HG03460 (cell line): ENCODE data around the gene ACOT6.
"Not testable (repeated sequence)": the region's sequence is repeated elsewhere in the genome, so short reads cannot be mapped to it uniquely, and the experiment has no call there.

ENCODE experiments used
- ATAC-seq: cut with Tn5 transposase; IDR thresholded peaks from one replicate; pipeline ENCODE4 v1.9.1; 2021; ENCODE audit not compliant: unreplicated experiment

ACOT6 gene

GRCh38 chr14:73612339-73613045 is at the start of gene ACOT6:
TSS of gene ACOT6 (plus strand) at chr14:73612517. CDS start at chr14:73612572, 55 bp downstream.
- ATAC-seq: peak; percentile 67

- not testable (repeated sequence) for ATAC-seq
These were observed 49.6 kb upstream of the ACOT6 start for GRCh38 chr14:73562696-73563095.

- not testable (repeated sequence) for ATAC-seq
These were observed 45.9 kb upstream of the ACOT6 start for GRCh38 chr14:73566431-73566830.

- not testable (repeated sequence) for ATAC-seq
These were observed 45.4 kb upstream of the ACOT6 start for GRCh38 chr14:73566935-73567334.

- ATAC-seq: no peak
These were observed 45.0 kb upstream of the ACOT6 start for GRCh38 chr14:73567358-73567757.

GRCh38 chr14:73567951-73568885 is 44.1 kb upstream of the ACOT6 start:
- ATAC-seq: no peak

GRCh38 chr14:73568886-73569184 is 43.5 kb upstream of the ACOT6 start:
- not testable (repeated sequence) for ATAC-seq

GRCh38 chr14:73569185-73569958 is 42.9 kb upstream of the ACOT6 start, which contains the start of gene ACOT2:
TSS of gene ACOT2 (plus strand) at chr14:73569213. CDS start at chr14:73569241, 28 bp downstream.
- peak; percentile 72 for ATAC-seq

GRCh38 chr14:73570913-73571312 is 41.4 kb upstream of the ACOT6 start:
- not testable (repeated sequence) for ATAC-seq

- not testable (repeated sequence) for ATAC-seq
These were observed 39.3 kb upstream of the ACOT6 start for GRCh38 chr14:73573034-73573433.

GRCh38 chr14:73573740-73574139 is 38.6 kb upstream of the ACOT6 start:
- ATAC-seq: not testable (repeated sequence)

- ATAC-seq: not testable (repeated sequence)
These were observed 38.1 kb upstream of the ACOT6 start for GRCh38 chr14:73574251-73574650.

- ATAC-seq: no peak
These were observed 35.9 kb upstream of the ACOT6 start for GRCh38 chr14:73576391-73576790.

- ATAC-seq: not testable (repeated sequence)
These were observed 35.1 kb upstream of the ACOT6 start for GRCh38 chr14:73577214-73577613.

GRCh38 chr14:73582102-73582979 is 30.0 kb upstream of the ACOT6 start:
- not testable (repeated sequence) for ATAC-seq

GRCh38 chr14:73588695-73589094 is 23.6 kb upstream of the ACOT6 start:
- ATAC-seq: no peak

- no peak for ATAC-seq
These were observed 23.2 kb upstream of the ACOT6 start for GRCh38 chr14:73589116-73589515.

GRCh38 chr14:73590673-73591004 is 21.7 kb upstream of the ACOT6 start:
- ATAC-seq: not testable (repeated sequence)

- peak; percentile 61 for ATAC-seq
These were observed 20.4 kb upstream of the ACOT6 start, which contains the start of gene ACOT4 for GRCh38 chr14:73591690-73592449. TSS of gene ACOT4 (plus strand) at chr14:73591873. CDS start at chr14:73591960, 87 bp downstream.
